ENCODE results near the gene DLG5. TPM values are rescaled to one million over a fixed set of nuclear protein-coding genes. Genes with fewer than 3 reads are reported as not detected.

Gene DLG5
- total and polyA plus RNA-seq, 4 donors, result 6.6 to 33.2 (median 15.8) TPM

GRCh38 chr10:77925795-77926565, 575 bp downstream of the DLG5 start:
- DNase-seq, result peak; percentile 55 to 68 (median 61)
- ATAC-seq (ENCODE audit: insufficient read depth, low FRiP score), result peak; percentile 71
- Histone ChIP-seq H3K9me3 (ENCODE audit: control insufficient read depth in 4 of 4, insufficient read depth in 3 of 4, low read length in 3 of 4) (no peaks in the 10 kb centered on the region), H3K27me3 (ENCODE audit: control insufficient read depth in 3 of 3, insufficient read depth in 3 of 3, low read length in 2 of 3) (no peaks in the 10 kb centered on the region), H3K36me3 (ENCODE audit: control insufficient read depth in 4 of 4, insufficient read depth in 4 of 4, low read length in 4 of 4) (no peaks in the 10 kb centered on the region), H3K4me1 (ENCODE audit: control insufficient read depth in 5 of 5, insufficient read depth in 5 of 5, low read length in 5 of 5) (peaks cover 4 to 23% (median 13%) of the 10 kb centered on the region in 5 donors), H3K9ac (ENCODE audit: insufficient read depth in 1 of 2, low read length in 2 of 2) (peak overlapping the region; percentile 37 to 55), H3K27ac (ENCODE audit: low read depth in 1 of 2, low read length in 1 of 2) (peak overlapping the region; percentile 37 to 84), H3K4me3 (peak overlapping the region; percentile 87)
- whole genome bisulfite sequencing, 2 donors, result 1% methylated on average over 57 to 73 of the region's 73 CpGs
- TF ChIP-seq CTCF (IDR thresholded peaks at IDR 0.05; ENCODE audit: control extremely low read depth, extremely low read depth), result no peak

- ATAC-seq (ENCODE audit: insufficient read depth, low FRiP score) (no peak), DNase-seq (peak; percentile 44 to 65 (median 61))
- Histone ChIP-seq H3K27ac (ENCODE audit: low read depth in 1 of 2, low read length in 1 of 2) (no peak overlapping the region), H3K9me3 (ENCODE audit: control insufficient read depth in 4 of 4, insufficient read depth in 3 of 4, low read length in 3 of 4) (no peaks in the 10 kb centered on the region), H3K9ac (ENCODE audit: insufficient read depth in 1 of 2, low read length in 2 of 2) (peak overlapping the region; percentile 37 to 55), H3K4me1 (ENCODE audit: control insufficient read depth in 5 of 5, insufficient read depth in 5 of 5, low read length in 5 of 5) (peaks cover 4 to 23% (median 13%) of the 10 kb centered on the region in 5 donors), H3K27me3 (ENCODE audit: control insufficient read depth in 3 of 3, insufficient read depth in 3 of 3, low read length in 2 of 3) (no peaks in the 10 kb centered on the region), H3K36me3 (ENCODE audit: control insufficient read depth in 4 of 4, insufficient read depth in 4 of 4, low read length in 4 of 4) (no peaks in the 10 kb centered on the region), H3K4me3 (peak overlapping the region; percentile 87)
- TF ChIP-seq CTCF (IDR thresholded peaks at IDR 0.05; ENCODE audit: control extremely low read depth, extremely low read depth), result no peak
- WGBS, 2 donors, result 19 to 21% methylated on average over 7 of the region's 7 CpGs
Observed at GRCh38 chr10:77925410-77925794, 1.2 kb downstream of the DLG5 start.

- Histone ChIP-seq H3K4me3 (no peak overlapping the region), H3K4me1 (ENCODE audit: control insufficient read depth in 5 of 5, insufficient read depth in 5 of 5, low read length in 5 of 5) (peaks cover 4 to 23% (median 13%) of the 10 kb centered on the region in 5 donors), H3K36me3 (ENCODE audit: control insufficient read depth in 4 of 4, insufficient read depth in 4 of 4, low read length in 4 of 4) (no peaks in the 10 kb centered on the region), H3K27ac (ENCODE audit: low read depth in 1 of 2, low read length in 1 of 2) (no peak overlapping the region), H3K9ac (ENCODE audit: insufficient read depth in 1 of 2, low read length in 2 of 2) (no peak overlapping the region), H3K9me3 (ENCODE audit: control insufficient read depth in 4 of 4, insufficient read depth in 3 of 4, low read length in 3 of 4) (no peaks in the 10 kb centered on the region), H3K27me3 (ENCODE audit: control insufficient read depth in 3 of 3, insufficient read depth in 3 of 3, low read length in 2 of 3) (no peaks in the 10 kb centered on the region)
- DNase-seq, result no peak
- 83 to 84% methylated on average over 8 of the region's 8 CpGs for WGBS, 2 donors
- no peak for TF ChIP-seq CTCF (IDR thresholded peaks at IDR 0.05; ENCODE audit: control extremely low read depth, extremely low read depth)
- no peak for ATAC-seq (ENCODE audit: insufficient read depth, low FRiP score)
Observed at GRCh38 chr10:77922566-77923179, 3.9 kb downstream of the DLG5 start.
